Keratinocyte (primary cell): ENCODE data around the gene C11orf91. TPM values are rescaled to one million over a fixed set of nuclear protein-coding genes. Genes with fewer than 3 reads are reported as not detected.

Source experiments
- DNase-seq: peaks from one replicate; pipeline ENCODE4 v3.0.0-alpha.2; 2011; ENCODE audit warnings: low read depth, missing footprints, low spot score
- FAIRE-seq: peaks from 2 replicates; lab custom pipeline; 2011; peaks lifted over from hg19 to GRCh38; lab: Jason Lieb, UNC
- H2AFZ ChIP-seq: 2 replicates; pipeline ENCODE4 v1.6.0; 2012; ENCODE audit warnings: low read length, control low read depth, inconsistent platforms; ENCODE audit not compliant: control insufficient read depth
- H3K27ac ChIP-seq: 2 replicates; pipeline ENCODE4 v1.5.1; 2011; ENCODE audit warnings: low read length; ENCODE audit not compliant: control insufficient read depth, insufficient read depth
- H3K27me3 ChIP-seq: 3 replicates; pipeline ENCODE4 v1.6.0; 2011; ENCODE audit warnings: low read length; ENCODE audit not compliant: control insufficient read depth, insufficient read depth; ENCODE audit errors: extremely low read depth
- H3K36me3 ChIP-seq, 2 experiments: 2 replicates in 1 of 2; 3 replicates in 1 of 2; pipeline ENCODE4 v1.5.1; 2011; ENCODE audit warnings: low read length in 2 of 2, mild to moderate bottlenecking in 1 of 2; ENCODE audit not compliant: control insufficient read depth in 2 of 2, insufficient read depth in 2 of 2; ENCODE audit errors: extremely low read depth in 1 of 2
- H3K4me1 ChIP-seq: 3 replicates; pipeline ENCODE4 v1.5.1; 2011; ENCODE audit warnings: low read length; ENCODE audit not compliant: control insufficient read depth, insufficient read depth; ENCODE audit errors: extremely low read depth
- H3K4me2 ChIP-seq: 3 replicates; pipeline ENCODE4 v1.6.0; 2011; ENCODE audit warnings: low read depth, low read length; ENCODE audit not compliant: control insufficient read depth, insufficient read depth; ENCODE audit errors: extremely low read depth
- H3K4me3 ChIP-seq, 3 experiments: fragments of 200-600 bp in 1 of 3; sonication (generic) in 1 of 3; 2 replicates in 2 of 3; 3 replicates in 1 of 3; pipeline ENCODE4 v1.5.1; 2011 to 2016; ENCODE audit warnings: low read length in 3 of 3, mild to moderate bottlenecking in 3 of 3, control low read depth in 2 of 3, inconsistent platforms in 1 of 3, low read depth in 1 of 3, mixed read lengths in 1 of 3, mixed run types in 1 of 3, moderate library complexity in 1 of 3; ENCODE audit not compliant: control insufficient read depth in 2 of 3, insufficient read depth in 2 of 3; ENCODE audit errors: extremely low read depth in 1 of 3
- H3K79me2 ChIP-seq: 2 replicates; pipeline ENCODE4 v1.6.0; 2012; ENCODE audit warnings: low read length; ENCODE audit not compliant: control insufficient read depth, insufficient read depth
- H3K9ac ChIP-seq: 3 replicates; pipeline ENCODE4 v1.6.0; 2011; ENCODE audit warnings: low read length; ENCODE audit not compliant: control insufficient read depth, insufficient read depth; ENCODE audit errors: extremely low read depth
- H3K9me1 ChIP-seq: 3 replicates; pipeline ENCODE4 v1.6.0; 2011; ENCODE audit warnings: low read length; ENCODE audit not compliant: control insufficient read depth, insufficient read depth; ENCODE audit errors: extremely low read depth
- H3K9me3 ChIP-seq: 2 replicates; pipeline ENCODE4 v1.5.1; 2012; ENCODE audit warnings: low read depth, low read length; ENCODE audit not compliant: control insufficient read depth
- H4K20me1 ChIP-seq: 3 replicates; pipeline ENCODE4 v1.6.0; 2011; ENCODE audit warnings: low read length; ENCODE audit not compliant: control insufficient read depth, insufficient read depth; ENCODE audit errors: extremely low read depth
- CTCF ChIP-seq, 3 experiments: IDR thresholded peaks in 1 of 3; conservative IDR thresholded peaks in 1 of 3; optimal IDR thresholded peaks in 1 of 3; 2 replicates in 2 of 3; 3 replicates in 1 of 3; pipeline versions ENCODE3 to v1.5.1; 2011; ENCODE audit warnings: low read length in 3 of 3, mild to moderate bottlenecking in 3 of 3, moderate library complexity in 2 of 3, control low read depth in 1 of 3, inconsistent platforms in 1 of 3; ENCODE audit not compliant: insufficient read depth in 2 of 3; ENCODE audit errors: extremely low read depth in 1 of 3
- EZH2 ChIP-seq: IDR thresholded peaks from one replicate; pipeline ENCODE4 v1.6.1; 2012; ENCODE audit warnings: inconsistent platforms, mild to moderate bottlenecking, low read length, moderate library complexity
- dilution Hi-C: fragments of 300-500 bp; cut with MboI; formaldehyde crosslinking; loops from one replicate; pipeline ENCODE4 v1.7.0; 2020; ENCODE audit warnings: low sequenced_read_pairs; ENCODE audit not compliant: extremely low pct_ligation_motif_present
- polyA plus RNA-seq, 5 experiments: library from polyadenylated mRNA; depleted of rRNA in 3 of 5; stranded (reverse) in 3 of 5; stranded (forward) in 1 of 5; unstranded in 1 of 5; fragments of >200 nt; gene quantifications; 1 replicate in 1 of 5; 2 replicates in 3 of 5; 3 replicates in 1 of 5; pipeline versions ENCODE4 v1.2.1 to v1.2.3, GENCODE V29; 2011 to 2012; ENCODE audit warnings: missing spikeins in 2 of 5, low read depth in 1 of 5, low replicate concordance in 1 of 5

The C11orf91 gene
- polyA plus RNA-seq, 1 donor (not counting 4 experiments of a cell fraction or from before 2014, with no cell fraction given): 0.10 TPM

DNA sequence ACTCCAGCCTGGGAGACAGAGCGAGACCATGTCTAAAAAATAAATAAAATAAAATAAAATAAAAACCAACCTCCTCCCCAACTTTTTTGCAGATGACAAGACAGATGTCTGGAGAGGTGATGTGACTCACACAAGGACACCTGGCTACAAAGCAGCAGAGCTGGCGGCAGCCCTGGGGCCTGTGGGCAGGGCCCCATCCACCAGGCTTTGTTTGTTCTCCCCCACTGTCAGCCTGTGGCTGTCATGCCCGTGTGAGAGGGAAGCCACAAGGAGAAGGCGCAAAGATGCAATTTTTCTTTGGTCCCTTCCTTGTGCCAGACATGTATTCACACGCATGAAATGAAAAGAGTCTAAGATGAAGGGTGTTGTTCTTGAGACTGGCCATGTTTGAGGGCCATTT lies 19.0 kb upstream of the C11orf91 start:
- Histone ChIP-seq H3K27ac (no peak overlapping the region), H3K79me2 (peaks cover 75% of the 10 kb centered on the region), H3K36me3 (peaks cover 19 to 53% of the 10 kb centered on the region in 2 experiments), H3K4me3 (no peak overlapping the region), H3K9ac (no peak overlapping the region), H3K4me2 (no peak overlapping the region), H3K4me1 (peaks cover 87% of the 10 kb centered on the region), H2AFZ (no peak overlapping the region), H3K9me3 (no peaks in the 10 kb centered on the region), H3K9me1 (peaks cover 4% of the 10 kb centered on the region), H3K27me3 (no peaks in the 10 kb centered on the region), H4K20me1 (peaks cover 10% of the 10 kb centered on the region)
- FAIRE-seq (no peak), DNase-seq (no peak)
- TF ChIP-seq CTCF (optimal IDR thresholded peaks at IDR 0.05 in 1 of 3, IDR thresholded peaks at IDR 0.05 in 1 of 3, conservative IDR thresholded peaks at IDR 0.05 in 1 of 3; ENCODE audit: extremely low read depth in 1 of 3, insufficient read depth in 2 of 3, low read length in 3 of 3): no peak
- no peak for TF ChIP-seq EZH2
- dilution Hi-C loops: no loop called here

- Histone ChIP-seq H3K9me3 (no peaks in the 10 kb centered on the region), H4K20me1 (peaks cover 6% of the 10 kb centered on the region), H3K27ac (no peak overlapping the region), H3K79me2 (peaks cover 71% of the 10 kb centered on the region), H3K27me3 (no peaks in the 10 kb centered on the region), H3K4me2 (no peak overlapping the region), H3K9ac (no peak overlapping the region), H2AFZ (no peak overlapping the region), H3K4me1 (peaks cover 75% of the 10 kb centered on the region), H3K4me3 (no peak overlapping the region), H3K36me3 (peaks cover 17 to 56% of the 10 kb centered on the region in 2 experiments), H3K9me1 (peaks cover 3% of the 10 kb centered on the region)
- FAIRE-seq (no peak), DNase-seq (no peak)
- no peak for TF ChIP-seq CTCF (optimal IDR thresholded peaks at IDR 0.05 in 1 of 3, IDR thresholded peaks at IDR 0.05 in 1 of 3, conservative IDR thresholded peaks at IDR 0.05 in 1 of 3; ENCODE audit: extremely low read depth in 1 of 3, insufficient read depth in 2 of 3, low read length in 3 of 3)
- no peak for TF ChIP-seq EZH2
- dilution Hi-C loops: no loop called here
Observed at GRCh38 chr11:33718440-33718839, 17.8 kb upstream of the C11orf91 start.
